H1 (cell line): ENCODE measurements around the gene SCGB3A1. TPM values are rescaled to one million over a fixed set of nuclear protein-coding genes. Genes with fewer than 3 reads are reported as not detected.

Experiments used
- BCL11A ChIP-seq, 2 experiments: IDR thresholded peaks; one replicate each; pipeline ENCODE4 v1.6.1; 2011; ENCODE audit warnings: low read depth in 2 of 2, low read length in 2 of 2, mild to moderate bottlenecking in 2 of 2
- CBX5 ChIP-seq: fragments of 300-800, 300-1000 bp; sonication (generic); IDR thresholded peaks from 2 replicates; pipeline ENCODE4 v1.7.1; 2016; ENCODE audit warnings: antibody characterized with exemption, low read length, low read depth
- CBX8 ChIP-seq: fragments of 300-800, 300-1000 bp; sonication (generic); IDR thresholded peaks from 2 replicates; pipeline ENCODE4 v1.7.1; 2016; ENCODE audit warnings: low read depth, low read length, borderline replicate concordance
- KDM4A ChIP-seq: IDR thresholded peaks from one replicate; pipeline ENCODE4 v1.7.1; 2012; ENCODE audit warnings: low read depth, mild to moderate bottlenecking, moderate library complexity, low read length, inconsistent platforms; ENCODE audit not compliant: severe bottlenecking
- POU5F1 ChIP-seq: IDR thresholded peaks from 2 replicates; pipeline ENCODE4 v1.6.1; 2011; ENCODE audit warnings: low read depth, mild to moderate bottlenecking, low read length, moderate library complexity
- RNF2 ChIP-seq: fragments of 200-900, 300-1000 bp; sonication (generic); IDR thresholded peaks from 2 replicates; pipeline ENCODE4 v1.7.1; 2016; ENCODE audit warnings: borderline replicate concordance, low read depth, mild to moderate bottlenecking, antibody characterized with exemption, low read length; ENCODE audit not compliant: poor library complexity, severe bottlenecking; ENCODE audit errors: missing control alignments
- RXRA ChIP-seq: IDR thresholded peaks from 2 replicates; pipeline ENCODE4 v1.6.1; 2011; ENCODE audit warnings: low read depth, mild to moderate bottlenecking, low read length, moderate library complexity; ENCODE audit not compliant: insufficient read depth
- SP1 ChIP-seq: IDR thresholded peaks from 2 replicates; pipeline ENCODE4 v1.6.1; 2011; ENCODE audit warnings: low read depth, low read length
- TAF7 ChIP-seq: optimal IDR thresholded peaks from 2 replicates; pipeline ENCODE3; 2011; ENCODE audit warnings: low read depth, mild to moderate bottlenecking, inconsistent platforms, low read length, moderate library complexity, borderline replicate concordance
- ZNF274 ChIP-seq: IDR thresholded peaks from 2 replicates; pipeline ENCODE4 v1.7.0; 2012; ENCODE audit warnings: low read length, borderline replicate concordance; ENCODE audit errors: extremely low read depth
- polyA plus RNA-seq, 7 experiments: library from polyadenylated mRNA; depleted of rRNA in 3 of 7; stranded (reverse) in 5 of 7; unstranded in 2 of 7; fragments of >200 nt in 5 of 7; fragments of 200-250 nt in 2 of 7; gene quantifications; 1 replicate in 5 of 7; 2 replicates in 1 of 7; 4 replicates in 1 of 7; pipeline versions ENCODE4 v1.2.1 to v1.2.3, GENCODE V29; 2011 to 2013; ENCODE audit warnings: missing spikeins in 2 of 7, mixed read lengths in 2 of 7
- total RNA-seq: library from RNA; stranded (reverse); fragmentation: NEBNext Ultra II Directional; extraction: Animal tissue kit (Norgen Biotek cat#: 25700); gene quantifications from 2 replicates; pipeline ENCODE4 v1.2.1, GENCODE V29; 2021

The SCGB3A1 gene
- total and polyA plus RNA-seq, 2 of the 8 experiments (the other 6 are each of a cell fraction or from before 2014, with no cell fraction given) = 0.20 TPM; not detected in 1

DNA sequence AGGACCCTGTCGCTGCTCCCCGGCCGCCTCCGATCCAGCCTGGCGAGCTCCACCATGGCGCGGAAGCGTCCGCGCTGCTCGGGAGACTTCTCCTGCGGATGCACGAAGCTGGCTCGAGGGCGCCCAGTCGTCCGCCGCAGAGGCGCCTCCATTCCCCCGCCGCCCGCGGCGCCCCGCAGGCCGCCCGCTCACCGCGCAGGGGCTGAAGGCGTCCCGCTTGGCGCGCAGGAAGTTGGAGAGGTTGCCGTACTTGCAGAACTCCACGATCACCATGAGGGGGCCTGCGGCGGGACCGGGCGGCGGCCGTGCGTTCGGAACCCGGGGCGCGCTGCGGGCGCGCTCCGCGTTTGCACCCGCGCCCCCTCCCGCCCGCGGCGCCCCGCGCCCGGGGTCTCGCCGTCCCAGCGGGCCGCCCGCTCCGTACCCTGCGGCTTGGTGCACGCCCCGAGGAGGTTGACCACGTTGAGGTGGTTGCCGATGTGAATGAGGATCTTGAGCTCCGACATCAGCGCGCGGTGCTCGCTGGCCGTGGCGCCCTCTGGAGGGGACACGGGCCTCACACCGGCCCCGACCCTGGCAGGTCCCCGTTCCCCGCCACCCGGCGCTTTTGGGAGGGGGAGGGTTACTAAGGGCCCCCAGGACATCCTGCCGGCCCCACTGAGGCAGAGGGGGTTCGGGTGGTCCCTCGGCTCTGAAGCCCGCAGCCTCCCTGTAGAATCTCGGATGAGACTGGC is 27.7 kb upstream of the SCGB3A1 start (continued):
- TF ChIP-seq CBX5 = no peak
- TF ChIP-seq POU5F1 = no peak
- no peak for TF ChIP-seq SP1
- no peak for TF ChIP-seq ZNF274
- no peak for TF ChIP-seq RNF2
- peak; percentile 96 for TF ChIP-seq KDM4A
- no peak for TF ChIP-seq CBX8
- no peak for TF ChIP-seq BCL11A (IDR thresholded peaks at IDR 0.05; ENCODE audit: low read depth in 2 of 2, low read length in 2 of 2)
- TF ChIP-seq RXRA = no peak
- peak; percentile 57 for TF ChIP-seq TAF7
